ENCODE measurements around the gene ZBED5. TPM values are rescaled to one million over a fixed set of nuclear protein-coding genes. Genes with fewer than 3 reads are reported as not detected.
A peak's percentile ranks its signal among the peaks of the same experiment; 100 is the strongest.

The ZBED5 gene
- total RNA-seq, 1 donor from 2014 or later, result 95.0 TPM

- H3K4me1 Mint-ChIP-seq (ENCODE audit: low read depth), result peaks cover 35% of the 10 kb centered on the region
- H3K27ac Mint-ChIP-seq, result peak overlapping the region; percentile 50
- no peak for DNase-seq (ENCODE audit: low spot score, unreplicated experiment)
- no peaks in the 10 kb centered on the region for H3K27me3 Mint-ChIP-seq
- no peak for TF ChIP-seq CTCF (IDR thresholded peaks at IDR 0.05; ENCODE audit: unreplicated experiment)
- H3K9me3 Mint-ChIP-seq (ENCODE audit: low read depth), result no peaks in the 10 kb centered on the region
- peaks cover 75% of the 10 kb centered on the region for H3K36me3 Mint-ChIP-seq (ENCODE audit: insufficient read depth)
- peak overlapping the region; percentile 3 for H3K4me3 Mint-ChIP-seq (ENCODE audit: low read depth)
Measured at GRCh38 chr11:10803676-10804075, 54.2 kb downstream of the ZBED5 start.

Other genes starting within 250 kb of the ZBED5 start
- 5.4 and 6.3 TPM in 2 replicates for gene IRAG1, start 164.3 kb downstream of the ZBED5 start, total RNA-seq
- gene CTR9, start 106.8 kb downstream of the ZBED5 start, total RNA-seq, result 34.4 and 38.6 TPM in 2 replicates
- 1,076 and 1,126 TPM in 2 replicates for gene EIF4G2, start 49.1 kb downstream of the ZBED5 start, total RNA-seq

All from progenitor cell of endocrine pancreas (in vitro differentiated cells).